Caki2 (cell line): ENCODE measurements around the gene CPZ. TPM values are rescaled to one million over a fixed set of nuclear protein-coding genes. Genes with fewer than 3 reads are reported as not detected.

ENCODE experiments used
- DNase-seq: peaks from one replicate; pipeline ENCODE4 v3.0.0-alpha.2; 2015; ENCODE audit warnings: low read depth
- in situ Hi-C: cut with HindIII; loops from 2 replicates; pipeline ENCODE4 v1.10.0; 2016; ENCODE audit warnings: low sequenced_read_pairs, low pct_unique_long_range_greater_than_20kb, mixed read lengths
- total RNA-seq: library from RNA; depleted of rRNA; stranded (reverse); fragments of >200 nt; shearing (Covaris generic); gene quantifications from 2 replicates; pipeline ENCODE4 v1.2.3, GENCODE V29; 2014; ENCODE audit warnings: low replicate concordance

The CPZ gene
- total RNA-seq, 1 experiment from 2014 or later, result not detected

GRCh38 chr4:8601556-8601955 lies 9.0 kb downstream of the CPZ start:
- in situ Hi-C loops, result no loop called here
- DNase-seq, result no peak

- in situ Hi-C loops, result no loop called here
- no peak for DNase-seq
These were observed 10.3 kb downstream of the CPZ start for GRCh38 chr4:8602686-8603430.

GRCh38 chr4:8603931-8604330 lies 11.4 kb downstream of the CPZ start:
- DNase-seq, result no peak

GRCh38 chr4:8605289-8605688 lies 12.7 kb downstream of the CPZ start:
- in situ Hi-C loops, result no loop called here
- no peak for DNase-seq

More at GRCh38 chr4:8603931-8604330, 11.4 kb downstream of the CPZ start:
- in situ Hi-C loops, result no loop called here

GRCh38 chr4:8606476-8606875 lies 13.9 kb downstream of the CPZ start:
- in situ Hi-C loops, result no loop called here
- DNase-seq, result no peak

GRCh38 chr4:8606966-8607365 lies 14.4 kb downstream of the CPZ start:
- no peak for DNase-seq
- in situ Hi-C loops, result no loop called here

- in situ Hi-C loops, result no loop called here
These were observed 15.3 kb downstream of the CPZ start for GRCh38 chr4:8607603-8608481.

GRCh38 chr4:8608714-8609391 lies 16.3 kb downstream of the CPZ start:
- in situ Hi-C loops, result no loop called here
- no peak for DNase-seq

More at GRCh38 chr4:8607603-8608481, 15.3 kb downstream of the CPZ start:
- no peak for DNase-seq

- in situ Hi-C loops, result no loop called here
- no peak for DNase-seq
These were observed 16.8 kb downstream of the CPZ start for GRCh38 chr4:8609406-8609805.

- in situ Hi-C loops, result no loop called here
- no peak for DNase-seq
These were observed 17.3 kb downstream of the CPZ start for GRCh38 chr4:8609824-8610350.

- in situ Hi-C loops, result no loop called here
- no peak for DNase-seq
These were observed 18.5 kb downstream of the CPZ start for GRCh38 chr4:8610858-8611616.

- no peak for DNase-seq
- in situ Hi-C loops, result no loop called here
These were observed 20.1 kb downstream of the CPZ start for GRCh38 chr4:8612646-8613045.

- DNase-seq, result no peak
- in situ Hi-C loops, result no loop called here
These were observed 21.1 kb downstream of the CPZ start for GRCh38 chr4:8613421-8614364.

GRCh38 chr4:8614365-8615193 lies 22.0 kb downstream of the CPZ start:
- in situ Hi-C loops, result no loop called here
- DNase-seq, result no peak

- in situ Hi-C loops, result no loop called here
- no peak for DNase-seq
These were observed 22.8 kb downstream of the CPZ start for GRCh38 chr4:8615366-8615765.
